C4-2B (cell line): ENCODE results near the gene TBX2.

ENCODE experiments used
- H3K27ac ChIP-seq: fragments of 450-650 bp; 2 replicates; pipeline ENCODE4 v1.5.1; 2017
- CTCF ChIP-seq: fragments of 450-650 bp; conservative IDR thresholded peaks from 2 replicates; pipeline ENCODE4 v1.5.1; 2017; ENCODE audit warnings: mild to moderate bottlenecking
- ZFX ChIP-seq: fragments of 450-650 bp; IDR thresholded peaks from 2 replicates; pipeline ENCODE4 v1.6.1; 2017

TBX2 gene

GRCh38 chr17:61414141-61414935, 14.7 kb downstream of the TBX2 start:
- H3K27ac ChIP-seq: no peak overlapping the region
- TF ChIP-seq CTCF (no peak), ZFX (no peak)

GRCh38 chr17:61414936-61415251, 15.3 kb downstream of the TBX2 start:
- TF ChIP-seq CTCF: no peak
- no peak for TF ChIP-seq ZFX
- H3K27ac ChIP-seq: no peak overlapping the region

- H3K27ac ChIP-seq: no peak overlapping the region; the same call in 1 of the 2 replicates
- TF ChIP-seq ZFX (no peak), CTCF (no peak)
Observed at GRCh38 chr17:61415374-61416210, 15.9 kb downstream of the TBX2 start.

- TF ChIP-seq ZFX (no peak), CTCF (no peak)
- H3K27ac ChIP-seq: peak overlapping the region; percentile 16; the same call in 1 of the 2 replicates
Observed at GRCh38 chr17:61416211-61416539, 16.5 kb downstream of the TBX2 start.

GRCh38 chr17:61416540-61417363, 17.1 kb downstream of the TBX2 start:
- peak overlapping the region; percentile 16; the same call in 1 of the 2 replicates for H3K27ac ChIP-seq
- TF ChIP-seq CTCF: peak; percentile 97
- no peak for TF ChIP-seq ZFX

- H3K27ac ChIP-seq: no peak overlapping the region
- TF ChIP-seq CTCF: no peak
- TF ChIP-seq ZFX: no peak
Observed at GRCh38 chr17:61418449-61418848, 18.8 kb downstream of the TBX2 start.
